Fibroblast of villous mesenchyme (primary cell): Measurements from ENCODE around the gene ATP9A. TPM values are rescaled to one million over a fixed set of nuclear protein-coding genes. Genes with fewer than 3 reads are reported as not detected.
"Not testable (repeated sequence)": the region's sequence is repeated elsewhere in the genome, so short reads cannot be mapped to it uniquely, and the experiment has no call there.

ENCODE experiments used
- DNase-seq: peaks from one replicate; pipeline ENCODE4 v3.0.0-alpha.2; 2010; ENCODE audit warnings: low read depth
- H3K4me3 ChIP-seq: 2 replicates; pipeline ENCODE4 v1.5.1; 2011; ENCODE audit warnings: low read depth, mild to moderate bottlenecking, low read length
- total RNA-seq: library from RNA; depleted of rRNA; stranded (reverse); fragments of >200 nt; gene quantifications from 2 replicates; pipeline ENCODE4 v1.2.3, GENCODE V29; 2012
- TF ChIP-seq, protein P1 (sequence below): IDR thresholded peaks from 2 replicates; pipeline ENCODE4 v1.5.1; 2012; ENCODE audit warnings: low read depth, mild to moderate bottlenecking, low read length; ENCODE audit not compliant: insufficient read depth

The ATP9A gene, protein sequence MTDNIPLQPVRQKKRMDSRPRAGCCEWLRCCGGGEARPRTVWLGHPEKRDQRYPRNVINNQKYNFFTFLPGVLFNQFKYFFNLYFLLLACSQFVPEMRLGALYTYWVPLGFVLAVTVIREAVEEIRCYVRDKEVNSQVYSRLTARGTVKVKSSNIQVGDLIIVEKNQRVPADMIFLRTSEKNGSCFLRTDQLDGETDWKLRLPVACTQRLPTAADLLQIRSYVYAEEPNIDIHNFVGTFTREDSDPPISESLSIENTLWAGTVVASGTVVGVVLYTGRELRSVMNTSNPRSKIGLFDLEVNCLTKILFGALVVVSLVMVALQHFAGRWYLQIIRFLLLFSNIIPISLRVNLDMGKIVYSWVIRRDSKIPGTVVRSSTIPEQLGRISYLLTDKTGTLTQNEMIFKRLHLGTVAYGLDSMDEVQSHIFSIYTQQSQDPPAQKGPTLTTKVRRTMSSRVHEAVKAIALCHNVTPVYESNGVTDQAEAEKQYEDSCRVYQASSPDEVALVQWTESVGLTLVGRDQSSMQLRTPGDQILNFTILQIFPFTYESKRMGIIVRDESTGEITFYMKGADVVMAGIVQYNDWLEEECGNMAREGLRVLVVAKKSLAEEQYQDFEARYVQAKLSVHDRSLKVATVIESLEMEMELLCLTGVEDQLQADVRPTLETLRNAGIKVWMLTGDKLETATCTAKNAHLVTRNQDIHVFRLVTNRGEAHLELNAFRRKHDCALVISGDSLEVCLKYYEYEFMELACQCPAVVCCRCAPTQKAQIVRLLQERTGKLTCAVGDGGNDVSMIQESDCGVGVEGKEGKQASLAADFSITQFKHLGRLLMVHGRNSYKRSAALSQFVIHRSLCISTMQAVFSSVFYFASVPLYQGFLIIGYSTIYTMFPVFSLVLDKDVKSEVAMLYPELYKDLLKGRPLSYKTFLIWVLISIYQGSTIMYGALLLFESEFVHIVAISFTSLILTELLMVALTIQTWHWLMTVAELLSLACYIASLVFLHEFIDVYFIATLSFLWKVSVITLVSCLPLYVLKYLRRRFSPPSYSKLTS
- total RNA-seq, result 6.9 and 9.3 TPM in 2 replicates

DNA sequence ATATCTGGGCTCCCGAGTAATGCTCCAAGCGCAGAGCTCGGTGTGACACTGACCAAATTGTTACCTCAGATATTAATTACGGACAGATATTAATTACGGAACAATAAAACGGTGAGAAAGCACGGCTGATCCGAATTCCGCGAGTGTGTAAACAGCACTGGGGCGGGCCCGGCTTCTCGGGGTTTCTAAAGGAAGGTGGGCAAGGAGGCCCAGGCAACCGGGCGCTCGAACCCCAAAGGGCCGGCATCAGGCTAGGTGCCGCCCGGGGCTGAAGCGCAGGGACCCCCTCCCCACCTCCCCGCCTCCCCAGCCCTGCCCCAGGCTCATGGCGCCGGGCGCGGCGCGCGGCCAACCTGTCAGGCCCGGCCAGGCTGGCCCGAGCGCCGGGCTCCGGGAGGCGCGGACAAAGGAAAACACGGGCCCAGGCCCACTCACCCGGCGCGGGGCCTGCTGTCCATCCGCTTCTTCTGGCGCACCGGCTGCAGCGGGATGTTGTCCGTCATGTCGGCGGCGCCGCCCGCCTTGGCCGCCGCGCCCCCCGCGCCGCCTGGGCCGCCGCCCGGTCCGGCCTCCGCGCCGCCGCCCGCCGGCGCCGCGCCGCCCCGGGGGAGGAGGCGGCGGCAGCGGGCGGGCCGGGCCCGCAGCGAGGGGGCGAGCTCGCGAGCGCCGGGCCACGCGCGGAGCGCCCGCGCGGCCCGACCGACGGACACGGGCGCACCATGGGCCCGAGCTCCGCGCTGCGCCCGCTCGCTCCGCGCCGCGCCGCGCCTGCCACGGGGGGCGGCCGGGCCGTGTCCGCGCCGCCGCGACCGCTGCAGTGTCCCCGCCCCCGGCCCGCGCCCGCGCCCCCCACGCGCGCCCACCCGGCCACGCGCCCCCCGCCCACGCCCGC, at the start of gene ATP9A:
Gene ATP9A, minus strand, starts transcription at position 524 of the 892 bp plus-strand sequence. Its CDS starts 21 bp downstream, at position 503.
- TF ChIP-seq, protein P1, sequence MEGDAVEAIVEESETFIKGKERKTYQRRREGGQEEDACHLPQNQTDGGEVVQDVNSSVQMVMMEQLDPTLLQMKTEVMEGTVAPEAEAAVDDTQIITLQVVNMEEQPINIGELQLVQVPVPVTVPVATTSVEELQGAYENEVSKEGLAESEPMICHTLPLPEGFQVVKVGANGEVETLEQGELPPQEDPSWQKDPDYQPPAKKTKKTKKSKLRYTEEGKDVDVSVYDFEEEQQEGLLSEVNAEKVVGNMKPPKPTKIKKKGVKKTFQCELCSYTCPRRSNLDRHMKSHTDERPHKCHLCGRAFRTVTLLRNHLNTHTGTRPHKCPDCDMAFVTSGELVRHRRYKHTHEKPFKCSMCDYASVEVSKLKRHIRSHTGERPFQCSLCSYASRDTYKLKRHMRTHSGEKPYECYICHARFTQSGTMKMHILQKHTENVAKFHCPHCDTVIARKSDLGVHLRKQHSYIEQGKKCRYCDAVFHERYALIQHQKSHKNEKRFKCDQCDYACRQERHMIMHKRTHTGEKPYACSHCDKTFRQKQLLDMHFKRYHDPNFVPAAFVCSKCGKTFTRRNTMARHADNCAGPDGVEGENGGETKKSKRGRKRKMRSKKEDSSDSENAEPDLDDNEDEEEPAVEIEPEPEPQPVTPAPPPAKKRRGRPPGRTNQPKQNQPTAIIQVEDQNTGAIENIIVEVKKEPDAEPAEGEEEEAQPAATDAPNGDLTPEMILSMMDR, result no peak
- peak; percentile 16 for DNase-seq
- H3K4me3 ChIP-seq, result peak within 1 kb of the TSS; percentile 67

DNA sequence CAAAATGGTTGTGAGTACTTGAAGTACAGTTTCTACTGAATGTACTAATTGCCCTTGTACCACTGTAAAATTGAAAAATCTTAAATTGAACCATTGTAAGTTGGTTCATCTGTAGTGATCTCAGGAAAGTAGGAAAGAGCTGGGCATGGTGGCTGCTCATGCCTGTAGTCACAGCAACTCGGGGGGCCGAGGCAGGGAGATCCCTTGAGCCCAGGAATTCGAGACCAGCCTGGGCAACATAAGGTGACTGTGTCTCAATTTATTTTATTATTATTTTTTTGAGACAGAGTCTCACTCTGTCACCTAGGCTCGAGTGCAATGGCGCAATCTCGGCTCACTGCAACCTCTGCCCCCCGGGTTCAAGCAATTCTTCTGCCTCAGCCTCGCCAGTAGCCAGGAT, 48.7 kb upstream of the ATP9A start:
- H3K4me3 ChIP-seq, DNase-seq: not testable (repeated sequence)

DNA sequence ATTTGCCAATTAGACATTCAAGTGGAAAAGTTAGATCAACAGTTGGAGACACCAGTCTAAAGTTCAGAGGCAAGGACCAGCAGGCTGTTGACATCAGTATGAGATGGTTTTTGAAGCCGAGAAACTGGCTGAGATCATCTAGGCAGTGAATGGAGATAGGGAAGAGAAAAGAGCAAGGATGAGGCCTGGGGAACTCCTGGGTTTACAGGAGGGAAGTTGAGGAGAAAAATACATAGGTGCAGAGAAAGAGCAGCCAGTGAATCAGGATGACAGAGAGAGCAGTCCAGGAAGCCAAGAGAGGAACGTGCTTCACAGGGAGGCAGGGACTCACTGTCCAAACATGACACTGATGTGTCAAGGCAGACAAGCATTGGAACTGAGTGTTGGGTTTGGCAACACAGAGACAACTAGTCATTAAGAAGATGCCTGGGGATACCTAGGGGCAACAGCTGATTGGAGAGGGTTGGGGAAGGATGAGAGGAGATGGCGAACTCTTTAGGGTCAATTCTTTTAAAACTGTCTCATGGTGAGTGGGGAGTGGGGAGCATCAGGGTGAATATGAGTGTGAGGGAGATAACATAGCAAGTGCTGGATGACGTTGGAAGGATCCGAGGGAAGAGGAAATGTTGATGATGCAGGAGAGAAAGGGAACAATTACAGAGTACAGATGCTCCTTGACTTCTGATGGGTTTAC, 47.3 kb upstream of the ATP9A start:
- DNase-seq, result no peak
- H3K4me3 ChIP-seq, result no peak overlapping the region
- TF ChIP-seq, protein P1, result no peak

DNA sequence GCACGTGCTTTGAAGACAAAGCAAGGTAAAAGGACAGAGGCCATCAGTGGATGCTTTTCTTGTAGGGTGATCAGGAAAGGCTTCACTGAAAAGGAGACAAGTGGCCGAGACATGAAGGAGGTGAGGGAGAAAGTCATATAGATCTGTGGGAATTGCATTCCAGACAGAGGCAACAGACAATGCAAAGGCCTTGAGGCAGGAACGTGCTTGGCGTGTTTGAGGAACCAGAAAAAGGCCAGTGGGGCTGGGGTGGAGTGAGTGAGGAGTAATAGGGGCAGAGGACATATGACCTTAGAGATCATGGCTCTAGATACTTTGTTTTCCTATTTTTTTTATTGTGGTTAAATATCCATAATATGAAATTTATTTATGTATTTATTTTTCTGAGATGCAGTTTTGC, 44.7 kb upstream of the ATP9A start:
- TF ChIP-seq, protein P1, result no peak

DNA sequence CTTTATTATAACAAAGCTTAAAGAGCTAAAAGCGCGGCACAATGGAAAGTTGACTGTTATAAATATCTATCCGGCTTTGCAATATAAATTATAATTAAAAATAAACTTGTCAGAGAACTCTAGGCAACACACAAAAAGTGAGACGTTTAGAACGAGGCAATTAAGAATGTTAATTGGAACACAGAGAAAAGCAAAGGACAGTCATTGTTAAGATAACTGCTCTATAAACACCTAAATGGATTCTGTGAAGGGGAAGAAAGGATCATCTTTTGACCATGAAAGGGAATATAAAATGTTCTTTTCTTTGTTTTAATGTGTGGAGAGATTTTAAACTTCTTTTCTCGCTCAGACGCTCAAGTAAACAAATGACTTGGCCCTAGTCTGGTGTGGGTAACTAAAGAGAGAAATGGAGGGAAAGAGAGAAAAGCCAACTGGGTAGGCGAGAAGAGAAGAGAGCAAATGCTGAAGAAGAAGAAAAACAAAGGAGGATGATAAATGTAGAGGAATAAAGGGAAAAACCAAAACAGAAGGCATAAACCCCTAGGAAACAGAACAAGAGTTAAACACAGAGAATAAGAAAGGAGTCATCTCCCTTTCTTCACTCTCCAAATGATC, 43.4 kb upstream of the ATP9A start:
- no peak overlapping the region for H3K4me3 ChIP-seq
- DNase-seq, result no peak
- TF ChIP-seq, protein P1, result no peak

More for the DNA sequence above, 44.7 kb upstream of the ATP9A start:
- DNase-seq, result no peak
- no peak overlapping the region for H3K4me3 ChIP-seq

DNA sequence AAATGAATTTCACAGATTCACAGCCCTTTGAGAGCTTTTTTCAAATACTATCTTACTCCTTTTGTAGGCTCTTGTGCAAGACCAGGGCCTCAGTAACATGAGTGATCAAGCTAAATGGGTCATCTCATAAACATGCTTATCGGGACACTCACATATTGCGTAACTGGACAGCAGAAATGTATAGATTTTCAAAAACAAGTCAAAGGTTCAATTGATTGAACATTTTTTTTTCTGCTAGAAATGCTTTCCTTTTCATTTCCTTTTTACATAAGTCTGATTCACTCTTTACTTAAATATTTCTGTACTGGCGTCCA, 42.8 kb upstream of the ATP9A start:
- peak; percentile 92 for DNase-seq
- TF ChIP-seq, protein P1, result no peak
- no peak overlapping the region for H3K4me3 ChIP-seq
